ENCODE results near the gene DNAH2.

DNA sequence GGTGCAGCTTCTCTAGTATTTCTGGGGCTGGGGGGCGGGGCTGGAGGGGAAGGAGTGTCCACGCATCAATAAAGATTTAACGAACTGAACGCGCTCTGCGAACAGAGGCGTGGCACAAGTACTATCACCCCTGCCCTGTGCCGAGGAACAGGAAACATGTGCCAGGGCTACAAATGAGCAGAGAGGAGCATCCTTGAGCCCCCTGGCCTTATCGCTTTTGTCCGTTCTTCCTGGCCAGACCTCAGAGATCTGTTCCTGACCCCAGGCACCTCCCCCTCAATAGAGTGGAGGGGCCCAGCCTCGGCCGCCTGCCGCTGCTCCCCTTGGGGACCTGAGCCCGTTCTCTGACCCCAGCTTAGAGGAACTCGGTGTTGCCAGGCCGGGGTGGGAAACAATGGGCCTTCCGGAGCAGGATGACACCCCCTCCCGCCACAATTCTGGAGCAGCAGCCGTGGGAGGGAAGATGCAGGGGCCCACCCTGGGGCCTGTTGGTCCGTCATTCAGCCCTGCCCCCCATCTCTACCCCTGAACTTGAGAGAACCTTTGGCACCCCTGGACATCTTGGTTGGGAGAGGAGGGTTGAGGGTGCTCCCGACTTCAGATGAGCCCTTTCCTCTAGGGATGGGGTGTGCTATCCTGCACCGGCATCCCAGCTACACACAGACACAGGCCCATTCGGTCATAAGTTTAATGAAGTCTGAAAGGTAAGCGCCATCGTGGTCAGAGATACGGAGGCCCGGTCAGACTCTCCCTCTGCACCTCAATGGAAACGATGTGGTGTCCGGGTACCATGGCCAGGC, 138.7 kb downstream of the DNAH2 start:
- TF ChIP-seq, protein P1, sequence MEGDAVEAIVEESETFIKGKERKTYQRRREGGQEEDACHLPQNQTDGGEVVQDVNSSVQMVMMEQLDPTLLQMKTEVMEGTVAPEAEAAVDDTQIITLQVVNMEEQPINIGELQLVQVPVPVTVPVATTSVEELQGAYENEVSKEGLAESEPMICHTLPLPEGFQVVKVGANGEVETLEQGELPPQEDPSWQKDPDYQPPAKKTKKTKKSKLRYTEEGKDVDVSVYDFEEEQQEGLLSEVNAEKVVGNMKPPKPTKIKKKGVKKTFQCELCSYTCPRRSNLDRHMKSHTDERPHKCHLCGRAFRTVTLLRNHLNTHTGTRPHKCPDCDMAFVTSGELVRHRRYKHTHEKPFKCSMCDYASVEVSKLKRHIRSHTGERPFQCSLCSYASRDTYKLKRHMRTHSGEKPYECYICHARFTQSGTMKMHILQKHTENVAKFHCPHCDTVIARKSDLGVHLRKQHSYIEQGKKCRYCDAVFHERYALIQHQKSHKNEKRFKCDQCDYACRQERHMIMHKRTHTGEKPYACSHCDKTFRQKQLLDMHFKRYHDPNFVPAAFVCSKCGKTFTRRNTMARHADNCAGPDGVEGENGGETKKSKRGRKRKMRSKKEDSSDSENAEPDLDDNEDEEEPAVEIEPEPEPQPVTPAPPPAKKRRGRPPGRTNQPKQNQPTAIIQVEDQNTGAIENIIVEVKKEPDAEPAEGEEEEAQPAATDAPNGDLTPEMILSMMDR (conservative IDR thresholded peaks at IDR 0.05 in 1 of 2, IDR thresholded peaks at IDR 0.05 in 1 of 2; ENCODE audit: low read depth in 1 of 2, low read length in 2 of 2): no peak
- TF ChIP-seq EZH2 (IDR thresholded peaks at IDR 0.05; ENCODE audit: low read length, missing control alignments): no peak

Data from fibroblast of lung (primary cell).